ENCODE results near the gene CD1C. TPM values are rescaled to one million over a fixed set of nuclear protein-coding genes. Genes with fewer than 3 reads are reported as not detected.

Gene CD1C
- total and polyA plus RNA-seq, 10 of the 15 experiments (the other 5 are each of a cell fraction or from before 2014, with no cell fraction given), result 0.82 to 19.0 (median 9.2) TPM

DNA sequence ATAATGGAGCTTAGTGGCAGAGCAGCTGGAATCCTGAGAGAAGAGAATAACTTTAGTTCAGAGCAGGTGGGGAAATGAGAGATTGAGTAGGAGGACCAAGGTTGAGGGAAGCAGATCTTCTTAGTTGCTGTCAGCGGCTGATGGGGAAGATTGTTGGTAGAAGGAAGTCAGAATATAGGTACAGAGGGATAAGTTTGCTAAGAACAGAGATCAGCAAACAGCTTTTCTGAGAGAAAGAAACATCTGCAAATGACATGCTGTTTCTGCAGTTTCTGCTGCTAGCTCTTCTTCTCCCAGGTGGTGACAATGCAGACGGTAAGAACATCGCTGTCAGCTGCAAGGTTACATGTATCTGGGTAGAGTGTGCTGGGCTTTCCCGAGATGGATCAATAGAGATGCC is at the start of gene CD1C (continued):
- TF ChIP-seq, protein P1, sequence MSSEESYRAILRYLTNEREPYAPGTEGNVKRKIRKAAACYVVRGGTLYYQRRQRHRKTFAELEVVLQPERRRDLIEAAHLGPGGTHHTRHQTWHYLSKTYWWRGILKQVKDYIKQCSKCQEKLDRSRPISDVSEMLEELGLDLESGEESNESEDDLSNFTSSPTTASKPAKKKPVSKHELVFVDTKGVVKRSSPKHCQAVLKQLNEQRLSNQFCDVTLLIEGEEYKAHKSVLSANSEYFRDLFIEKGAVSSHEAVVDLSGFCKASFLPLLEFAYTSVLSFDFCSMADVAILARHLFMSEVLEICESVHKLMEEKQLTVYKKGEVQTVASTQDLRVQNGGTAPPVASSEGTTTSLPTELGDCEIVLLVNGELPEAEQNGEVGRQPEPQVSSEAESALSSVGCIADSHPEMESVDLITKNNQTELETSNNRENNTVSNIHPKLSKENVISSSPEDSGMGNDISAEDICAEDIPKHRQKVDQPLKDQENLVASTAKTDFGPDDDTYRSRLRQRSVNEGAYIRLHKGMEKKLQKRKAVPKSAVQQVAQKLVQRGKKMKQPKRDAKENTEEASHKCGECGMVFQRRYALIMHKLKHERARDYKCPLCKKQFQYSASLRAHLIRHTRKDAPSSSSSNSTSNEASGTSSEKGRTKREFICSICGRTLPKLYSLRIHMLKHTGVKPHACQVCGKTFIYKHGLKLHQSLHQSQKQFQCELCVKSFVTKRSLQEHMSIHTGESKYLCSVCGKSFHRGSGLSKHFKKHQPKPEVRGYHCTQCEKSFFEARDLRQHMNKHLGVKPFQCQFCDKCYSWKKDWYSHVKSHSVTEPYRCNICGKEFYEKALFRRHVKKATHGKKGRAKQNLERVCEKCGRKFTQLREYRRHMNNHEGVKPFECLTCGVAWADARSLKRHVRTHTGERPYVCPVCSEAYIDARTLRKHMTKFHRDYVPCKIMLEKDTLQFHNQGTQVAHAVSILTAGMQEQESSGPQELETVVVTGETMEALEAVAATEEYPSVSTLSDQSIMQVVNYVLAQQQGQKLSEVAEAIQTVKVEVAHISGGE (CRISPR knock-in tag; IDR thresholded peaks at IDR 0.05), result no peak
- TF ChIP-seq SIX5 (IDR thresholded peaks at IDR 0.05; ENCODE audit: low read depth, low read length, severe bottlenecking), result no peak
- TF ChIP-seq, protein P2, sequence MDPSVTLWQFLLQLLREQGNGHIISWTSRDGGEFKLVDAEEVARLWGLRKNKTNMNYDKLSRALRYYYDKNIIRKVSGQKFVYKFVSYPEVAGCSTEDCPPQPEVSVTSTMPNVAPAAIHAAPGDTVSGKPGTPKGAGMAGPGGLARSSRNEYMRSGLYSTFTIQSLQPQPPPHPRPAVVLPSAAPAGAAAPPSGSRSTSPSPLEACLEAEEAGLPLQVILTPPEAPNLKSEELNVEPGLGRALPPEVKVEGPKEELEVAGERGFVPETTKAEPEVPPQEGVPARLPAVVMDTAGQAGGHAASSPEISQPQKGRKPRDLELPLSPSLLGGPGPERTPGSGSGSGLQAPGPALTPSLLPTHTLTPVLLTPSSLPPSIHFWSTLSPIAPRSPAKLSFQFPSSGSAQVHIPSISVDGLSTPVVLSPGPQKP (IDR thresholded peaks at IDR 0.05; ENCODE audit: low read depth, low read length), result no peak

DNA sequence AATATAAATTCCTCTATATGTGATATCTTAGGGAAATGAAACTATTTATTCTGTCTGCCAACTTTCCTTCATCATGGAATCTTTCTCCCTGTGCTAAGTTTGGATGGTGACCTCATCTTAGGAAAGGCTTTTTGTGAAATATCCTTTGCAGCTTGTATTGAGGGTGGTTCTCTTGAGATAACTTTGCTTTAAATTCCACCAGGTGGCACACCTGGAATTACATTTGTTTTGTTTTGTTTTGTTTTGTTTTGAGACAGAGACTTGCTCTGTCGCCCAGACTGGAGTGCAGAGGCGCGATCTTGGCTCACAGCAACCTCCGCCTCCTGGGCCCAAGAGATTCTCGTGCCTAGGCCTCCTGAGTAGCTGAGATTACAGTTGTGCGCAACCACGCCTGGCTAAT is 43.1 kb upstream of the CD1C start:
- no peaks in the 10 kb centered on the region for H3K27me3 ChIP-seq (replicated peaks in 1 of 2; ENCODE audit: control insufficient read depth in 2 of 2, insufficient read depth in 2 of 2, low read length in 1 of 2)
- CTCF ChIA-PET, result interaction anchor here (0.7 to 5.0 kb wide), 9 partner anchors 43 to 829 kb away, joined by 4 to 105 read pairs (median 8); partner anchors contain the start of genes AIM2 and CD1B
- SMC1A ChIA-PET (ENCODE audit: uncharacterized antibody, unreplicated experiment), result interaction anchor here (0.6 to 7.4 kb wide), 12 partner anchors 12 to 825 kb away, joined by 3 to 123 read pairs (median 4); partner anchors contain the start of genes CD1B and CD1C
- no peak overlapping the region for H3K9ac ChIP-seq (ENCODE audit: control insufficient read depth, insufficient read depth, low read length)
- no peak overlapping the region for H3K4me3 ChIP-seq
- H2AFZ ChIP-seq (ENCODE audit: control insufficient read depth, low read depth, low read length), result no peak overlapping the region
- H3K4me2 ChIP-seq (ENCODE audit: control insufficient read depth, insufficient read depth), result no peak overlapping the region
- in situ Hi-C loops (cut with MboI), result no loop called here
- FAIRE-seq, result no peak
- H3K27ac ChIP-seq (ENCODE audit: control insufficient read depth, insufficient read depth), result no peak overlapping the region
- no peaks in the 10 kb centered on the region for H3K9me3 ChIP-seq (replicated peaks; ENCODE audit: control insufficient read depth, insufficient read depth, low read length)
- RAD21 ChIA-PET (ENCODE audit: unreplicated experiment), result interaction anchor here (0.9 to 6.2 kb wide), 6 partner anchors 8 to 250 kb away, joined by 3 to 93 read pairs (median 4); partner anchors contain the start of genes CD1A, CD1B and CD1E
- intact Hi-C loops (cut with micrococcal nuclease; ENCODE audit: unreplicated experiment), result loop anchor here (1.0 kb wide), 1 partner anchor 84 kb away; no protein-coding TSS in a partner anchor
- H3K36me3 ChIP-seq (ENCODE audit: control insufficient read depth in 2 of 2, insufficient read depth in 2 of 2, low read length in 1 of 2), result no peaks in the 10 kb centered on the region
- WGBS (ENCODE audit: insufficient coverage, insufficient replicate concordance, low lambda C conversion rate, missing lambda C conversion rate), result 44% methylated on average over 7 of the region's 7 CpGs
- no TSS peak for BruUV-seq (replicated peaks)
- no peaks in the 10 kb centered on the region for H3K79me2 ChIP-seq (ENCODE audit: control insufficient read depth, insufficient read depth, low read length)
- peak; percentile 66; the same call in 2 of the 3 replicates for ATAC-seq
- H3K4me1 ChIP-seq (ENCODE audit: control insufficient read depth, insufficient read depth, low read length), result peaks cover 9% of the 10 kb centered on the region
- POLR2A ChIA-PET, result no interaction called here
- DNase-seq (ENCODE audit: low read depth, low spot score), result no peak
- no peaks in the 10 kb centered on the region for H4K20me1 ChIP-seq (ENCODE audit: control insufficient read depth, insufficient read depth)
- TF ChIP-seq EZH2 (IDR thresholded peaks at IDR 0.05; ENCODE audit: borderline replicate concordance, control insufficient read depth, low read depth, low read length), result no peak
- no peak for TF ChIP-seq NR2F1 (conservative IDR thresholded peaks at IDR 0.05)
- TF ChIP-seq MTA3 (IDR thresholded peaks at IDR 0.05; ENCODE audit: borderline replicate concordance, low read length), result no peak
- TF ChIP-seq MYB (IDR thresholded peaks at IDR 0.05; ENCODE audit: borderline replicate concordance, low read depth, low read length), result no peak
- TF ChIP-seq DPF2 (IDR thresholded peaks at IDR 0.05), result no peak
- peak; percentile 33; the same call in 1 of the 2 replicates for TF ChIP-seq FOXM1 (IDR thresholded peaks at IDR 0.05; ENCODE audit: low read depth, low read length)
- no peak for TF ChIP-seq NR2C1 (IDR thresholded peaks at IDR 0.05)
- TF ChIP-seq, protein P3, sequence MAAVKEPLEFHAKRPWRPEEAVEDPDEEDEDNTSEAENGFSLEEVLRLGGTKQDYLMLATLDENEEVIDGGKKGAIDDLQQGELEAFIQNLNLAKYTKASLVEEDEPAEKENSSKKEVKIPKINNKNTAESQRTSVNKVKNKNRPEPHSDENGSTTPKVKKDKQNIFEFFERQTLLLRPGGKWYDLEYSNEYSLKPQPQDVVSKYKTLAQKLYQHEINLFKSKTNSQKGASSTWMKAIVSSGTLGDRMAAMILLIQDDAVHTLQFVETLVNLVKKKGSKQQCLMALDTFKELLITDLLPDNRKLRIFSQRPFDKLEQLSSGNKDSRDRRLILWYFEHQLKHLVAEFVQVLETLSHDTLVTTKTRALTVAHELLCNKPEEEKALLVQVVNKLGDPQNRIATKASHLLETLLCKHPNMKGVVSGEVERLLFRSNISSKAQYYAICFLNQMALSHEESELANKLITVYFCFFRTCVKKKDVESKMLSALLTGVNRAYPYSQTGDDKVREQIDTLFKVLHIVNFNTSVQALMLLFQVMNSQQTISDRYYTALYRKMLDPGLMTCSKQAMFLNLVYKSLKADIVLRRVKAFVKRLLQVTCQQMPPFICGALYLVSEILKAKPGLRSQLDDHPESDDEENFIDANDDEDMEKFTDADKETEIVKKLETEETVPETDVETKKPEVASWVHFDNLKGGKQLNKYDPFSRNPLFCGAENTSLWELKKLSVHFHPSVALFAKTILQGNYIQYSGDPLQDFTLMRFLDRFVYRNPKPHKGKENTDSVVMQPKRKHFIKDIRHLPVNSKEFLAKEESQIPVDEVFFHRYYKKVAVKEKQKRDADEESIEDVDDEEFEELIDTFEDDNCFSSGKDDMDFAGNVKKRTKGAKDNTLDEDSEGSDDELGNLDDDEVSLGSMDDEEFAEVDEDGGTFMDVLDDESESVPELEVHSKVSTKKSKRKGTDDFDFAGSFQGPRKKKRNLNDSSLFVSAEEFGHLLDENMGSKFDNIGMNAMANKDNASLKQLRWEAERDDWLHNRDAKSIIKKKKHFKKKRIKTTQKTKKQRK (IDR thresholded peaks at IDR 0.05; ENCODE audit: low read depth, low read length), result no peak
- TF ChIP-seq CHD2 (IDR thresholded peaks at IDR 0.05; ENCODE audit: borderline replicate concordance, low read depth, low read length), result no peak
- TF ChIP-seq CEBPB (IDR thresholded peaks at IDR 0.05; ENCODE audit: borderline replicate concordance in 1 of 2, low read depth in 2 of 2, low read length in 2 of 2), result no peak
- no peak for TF ChIP-seq TCF7 (IDR thresholded peaks at IDR 0.05; ENCODE audit: borderline replicate concordance)
- TF ChIP-seq HDAC6 (IDR thresholded peaks at IDR 0.05; ENCODE audit: unreplicated experiment), result no peak
- no peak for TF ChIP-seq POLR2A (IDR thresholded peaks at IDR 0.05; ENCODE audit: low read depth, low read length)

Measured in GM12878 (cell line).